HepG2 (cell line): Measurements from ENCODE around the gene TEX48. TPM values are rescaled to one million over a fixed set of nuclear protein-coding genes. Genes with fewer than 3 reads are reported as not detected.

Experiments
- CBX5 ChIP-seq: sonication (generic); formaldehyde crosslinking; IDR thresholded peaks from 2 replicates; pipeline ENCODE4 v1.4.0; 2020; ENCODE audit warnings: missing genetic modification reagents, borderline replicate concordance
- FOXA1 ChIP-seq, 2 experiments: fragments of 450-650 bp in 1 of 2; sonication (generic) in 1 of 2; formaldehyde crosslinking in 1 of 2; IDR thresholded peaks; 2 replicates each; pipeline versions ENCODE4 v1.4.0 to v1.6.1; 2016 to 2020; ENCODE audit warnings: missing genetic modification reagents in 1 of 2
- GABPA ChIP-seq, 2 experiments: IDR thresholded peaks; 2 replicates each; pipeline ENCODE4 v1.6.1; 2011 to 2016; ENCODE audit warnings: low read depth in 2 of 2, low read length in 1 of 2, missing biosample characterization in 1 of 2, missing genetic modification characterization in 1 of 2
- HNF4A ChIP-seq: sonication (generic); formaldehyde crosslinking; IDR thresholded peaks from 2 replicates; pipeline ENCODE4 v1.4.0; 2020; ENCODE audit warnings: missing genetic modification reagents
- KDM3A ChIP-seq: IDR thresholded peaks from 2 replicates; pipeline ENCODE4 v1.6.1; 2018; ENCODE audit warnings: low read depth, missing compliant biosample characterization
- KLF16 ChIP-seq, 2 experiments: sonication (generic) in 1 of 2; formaldehyde crosslinking in 1 of 2; IDR thresholded peaks; 2 replicates each; pipeline versions ENCODE4 v1.6.1 to v1.8.0; 2016 to 2023; ENCODE audit warnings: missing genetic modification reagents in 2 of 2, missing compliant biosample characterization in 1 of 2
- MYNN ChIP-seq: sonication (generic); formaldehyde crosslinking; IDR thresholded peaks from 2 replicates; pipeline ENCODE4 v1.4.0; 2020; ENCODE audit warnings: mild to moderate bottlenecking, low read depth, missing genetic modification reagents
- NCOA2 ChIP-seq: sonication (generic); formaldehyde crosslinking; IDR thresholded peaks from 2 replicates; pipeline ENCODE4 v1.8.0; 2022; ENCODE audit warnings: inconsistent platforms
- NR2C2 ChIP-seq: sonication (generic); formaldehyde crosslinking; IDR thresholded peaks from 2 replicates; pipeline ENCODE4 v1.4.0; 2020; ENCODE audit warnings: missing genetic modification reagents, mild to moderate bottlenecking, moderate library complexity, borderline replicate concordance
- NR2F6 ChIP-seq, 2 experiments: IDR thresholded peaks; 2 replicates each; pipeline ENCODE4 v1.6.1; 2016; ENCODE audit warnings: antibody characterized with exemption in 1 of 2, mild to moderate bottlenecking in 1 of 2
- NRL ChIP-seq: sonication (generic); formaldehyde crosslinking; IDR thresholded peaks from 2 replicates; pipeline ENCODE4 v1.5.0; 2020; ENCODE audit warnings: missing genetic modification reagents, mild to moderate bottlenecking, moderate library complexity, borderline replicate concordance
- PHB2 ChIP-seq: fragments of 450-650 bp; IDR thresholded peaks from 2 replicates; pipeline ENCODE4 v1.6.1; 2018; ENCODE audit not compliant: partially characterized antibody
- POLR2A ChIP-seq, 2 experiments: IDR thresholded peaks; 2 replicates each; pipeline ENCODE4 v1.6.1; 2011; ENCODE audit warnings: low read depth in 2 of 2, low read length in 2 of 2, mild to moderate bottlenecking in 1 of 2, moderate library complexity in 1 of 2; ENCODE audit not compliant: insufficient read depth in 1 of 2
- RBM39 ChIP-seq: fragments of 200-400 bp; formaldehyde crosslinking; IDR thresholded peaks from one replicate; pipeline ENCODE4 v1.6.1; 2018; ENCODE audit warnings: antibody characterized with exemption, mild to moderate bottlenecking, low read depth, low read length; ENCODE audit not compliant: poor library complexity, severe bottlenecking
- REL ChIP-seq: sonication (generic); formaldehyde crosslinking; conservative IDR thresholded peaks from 2 replicates; pipeline ENCODE4 v1.8.0; 2022; ENCODE audit warnings: mild to moderate bottlenecking, missing genetic modification reagents, moderate library complexity
- SMAD1 ChIP-seq: sonication (generic); formaldehyde crosslinking; IDR thresholded peaks from 2 replicates; pipeline ENCODE4 v1.4.0; 2020; ENCODE audit warnings: missing genetic modification reagents, low read depth, mild to moderate bottlenecking, borderline replicate concordance
- SMAD3 ChIP-seq: sonication (generic); formaldehyde crosslinking; IDR thresholded peaks from 2 replicates; pipeline ENCODE4 v1.4.0; 2020; ENCODE audit warnings: missing genetic modification reagents
- SOX6 ChIP-seq, 2 experiments: fragments of 450-650 bp in 1 of 2; sonication (generic) in 1 of 2; formaldehyde crosslinking in 1 of 2; IDR thresholded peaks; 2 replicates each; pipeline versions ENCODE4 v1.4.0 to v1.6.1; 2017 to 2020; ENCODE audit warnings: antibody characterized with exemption in 1 of 2, mild to moderate bottlenecking in 1 of 2, missing genetic modification reagents in 1 of 2
- TBX3 ChIP-seq: fragments of 450-650 bp; IDR thresholded peaks from 2 replicates; pipeline ENCODE4 v1.6.1; 2017; ENCODE audit warnings: antibody characterized with exemption, mild to moderate bottlenecking, inconsistent platforms, borderline replicate concordance
- TEAD3 ChIP-seq: optimal IDR thresholded peaks from 2 replicates; pipeline ENCODE3; 2016; ENCODE audit warnings: borderline replicate concordance
- ZFY ChIP-seq: sonication (generic); formaldehyde crosslinking; IDR thresholded peaks from 2 replicates; pipeline ENCODE4 v1.4.0; 2020; ENCODE audit warnings: missing genetic modification reagents
- ZKSCAN8 ChIP-seq: IDR thresholded peaks from 2 replicates; pipeline ENCODE4 v1.6.1; 2016; ENCODE audit warnings: borderline replicate concordance, missing genetic modification reagents, missing compliant biosample characterization
- ZNF138 ChIP-seq: sonication (generic); formaldehyde crosslinking; IDR thresholded peaks from 2 replicates; pipeline ENCODE4 v1.5.0; 2020; ENCODE audit warnings: mild to moderate bottlenecking, low read depth, missing genetic modification reagents
- ZNF326 ChIP-seq: sonication (generic); formaldehyde crosslinking; IDR thresholded peaks from 2 replicates; pipeline ENCODE4 v1.4.0; 2020; ENCODE audit warnings: missing genetic modification reagents, borderline replicate concordance
- ZNF34 ChIP-seq: sonication (generic); formaldehyde crosslinking; IDR thresholded peaks from 2 replicates; pipeline ENCODE4 v1.4.0; 2020; ENCODE audit warnings: mild to moderate bottlenecking, missing genetic modification reagents, borderline replicate concordance
- polyA plus RNA-seq, 8 experiments: library from polyadenylated mRNA; depleted of rRNA in 3 of 8; stranded (reverse) in 7 of 8; unstranded in 1 of 8; fragments of >200 nt; fragmentation: Illumina TruSeq in 4 of 8; extraction: Trizol in 4 of 8; gene quantifications; 2 replicates each; pipeline versions ENCODE4 v1.2.1 to v1.2.3, GENCODE V29; 2011 to 2016; ENCODE audit warnings: low read depth in 4 of 8, missing spikeins in 1 of 8, mixed read lengths in 1 of 8; ENCODE audit not compliant: insufficient read depth in 1 of 8
- total RNA-seq, 5 experiments: library from RNA; depleted of rRNA; stranded (reverse); fragments of >200 nt; fragmentation: Illumina TruSeq; extraction: Trizol; gene quantifications; 2 replicates each; pipeline ENCODE4 v1.2.3, GENCODE V29; 2016; ENCODE audit warnings: low read depth in 1 of 5
- TF ChIP-seq, protein P1 (sequence below): sonication (generic); formaldehyde crosslinking; IDR thresholded peaks from 2 replicates; pipeline ENCODE4 v1.4.0; 2020; ENCODE audit warnings: missing genetic modification reagents

The TEX48 gene
- total and polyA plus RNA-seq, 2 of the 13 experiments (the other 11 are each of a cell fraction or from before 2014, with no cell fraction given) = not detected

DNA sequence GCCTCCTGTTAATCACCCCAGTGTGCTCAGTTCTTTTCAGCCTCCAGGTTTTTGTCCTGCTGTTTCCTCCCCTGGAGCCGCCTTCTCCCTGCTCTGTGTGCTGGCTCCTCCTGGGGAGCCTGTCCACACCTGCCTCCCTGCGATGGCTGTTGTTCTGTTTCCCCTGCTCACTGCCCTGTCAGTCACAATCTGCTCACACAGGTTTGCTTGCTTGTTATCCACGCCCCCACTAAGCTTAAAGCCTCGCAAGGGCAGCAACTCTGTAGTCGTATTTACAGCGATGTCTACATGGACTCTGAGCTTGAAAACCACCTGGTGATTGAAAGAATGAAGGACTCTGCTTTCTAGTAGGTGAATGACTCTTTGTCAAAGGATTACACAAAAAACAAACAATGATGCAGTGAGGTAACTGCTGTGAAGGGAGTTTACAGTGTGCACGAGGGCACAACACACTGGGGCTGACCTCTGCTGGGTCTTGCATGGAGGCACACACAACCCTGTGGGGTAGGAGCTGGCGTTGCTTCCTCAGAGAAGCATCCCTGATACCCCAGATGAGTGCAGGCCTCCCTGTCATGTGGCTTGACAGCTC lies 39.6 kb upstream of the TEX48 start (continued):
- TF ChIP-seq TEAD3 (CRISPR knock-in tag) = peak; percentile 91
- peak; percentile 94 for TF ChIP-seq SMAD3
- TF ChIP-seq SOX6 (IDR thresholded peaks at IDR 0.05) = no peak
- peak; percentile 100 for TF ChIP-seq SOX6 (CRISPR knock-in tag; IDR thresholded peaks at IDR 0.05)
- TF ChIP-seq KDM3A = peak; percentile 80
- peak; percentile 88; the same call in 1 of the 2 replicates for TF ChIP-seq ZNF34 (CRISPR knock-in tag)
- TF ChIP-seq POLR2A (IDR thresholded peaks at IDR 0.05; ENCODE audit: insufficient read depth in 1 of 2, low read depth in 2 of 2, low read length in 2 of 2) = peak; percentile 39 to 50; a peak in 2 of 4 replicates
- TF ChIP-seq REL (CRISPR knock-in tag) = no peak
- peak in 1 of 2 experiments; percentile 97; a peak in 2 of 4 replicates for TF ChIP-seq KLF16 (CRISPR knock-in tag; IDR thresholded peaks at IDR 0.05)
- TF ChIP-seq MYNN (CRISPR knock-in tag) = peak; percentile 74; the same call in 1 of the 2 replicates
- TF ChIP-seq, protein P1, sequence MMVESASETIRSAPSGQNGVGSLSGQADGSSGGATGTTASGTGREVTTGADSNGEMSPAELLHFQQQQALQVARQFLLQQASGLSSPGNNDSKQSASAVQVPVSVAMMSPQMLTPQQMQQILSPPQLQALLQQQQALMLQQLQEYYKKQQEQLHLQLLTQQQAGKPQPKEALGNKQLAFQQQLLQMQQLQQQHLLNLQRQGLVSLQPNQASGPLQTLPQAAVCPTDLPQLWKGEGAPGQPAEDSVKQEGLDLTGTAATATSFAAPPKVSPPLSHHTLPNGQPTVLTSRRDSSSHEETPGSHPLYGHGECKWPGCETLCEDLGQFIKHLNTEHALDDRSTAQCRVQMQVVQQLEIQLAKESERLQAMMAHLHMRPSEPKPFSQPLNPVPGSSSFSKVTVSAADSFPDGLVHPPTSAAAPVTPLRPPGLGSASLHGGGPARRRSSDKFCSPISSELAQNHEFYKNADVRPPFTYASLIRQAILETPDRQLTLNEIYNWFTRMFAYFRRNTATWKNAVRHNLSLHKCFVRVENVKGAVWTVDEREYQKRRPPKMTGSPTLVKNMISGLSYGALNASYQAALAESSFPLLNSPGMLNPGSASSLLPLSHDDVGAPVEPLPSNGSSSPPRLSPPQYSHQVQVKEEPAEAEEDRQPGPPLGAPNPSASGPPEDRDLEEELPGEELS (CRISPR knock-in tag) = peak; percentile 99
- no peak for TF ChIP-seq ZNF326
- peak; percentile 76; the same call in 1 of the 2 replicates for TF ChIP-seq TBX3
- no peak for TF ChIP-seq GABPA (IDR thresholded peaks at IDR 0.05; ENCODE audit: low read depth, low read length)
- TF ChIP-seq GABPA (CRISPR knock-in tag; IDR thresholded peaks at IDR 0.05; ENCODE audit: low read depth) = peak; percentile 50
- peak; percentile 96; the same call in 1 of the 2 replicates for TF ChIP-seq CBX5 (CRISPR knock-in tag)
- peak; percentile 99 for TF ChIP-seq HNF4A (CRISPR knock-in tag)
- peak; percentile 38; the same call in 1 of the 2 replicates for TF ChIP-seq ZFY (CRISPR knock-in tag)
- TF ChIP-seq RBM39 = no peak
- peak; percentile 91; the same call in 1 of the 2 replicates for TF ChIP-seq ZKSCAN8 (CRISPR knock-in tag)
- peak; percentile 94 for TF ChIP-seq NCOA2
- no peak for TF ChIP-seq ZNF138 (CRISPR knock-in tag)
- TF ChIP-seq NRL (CRISPR knock-in tag) = peak; percentile 45; the same call in 1 of the 2 replicates
- 0 out of 2 replicates have a peak, but pooled peaks have one; percentile 49 for TF ChIP-seq SMAD1 (CRISPR knock-in tag)
- TF ChIP-seq NR2C2 (CRISPR knock-in tag) = peak; percentile 87
- TF ChIP-seq FOXA1 (IDR thresholded peaks at IDR 0.05) = peak; percentile 86
- peak; percentile 96 for TF ChIP-seq FOXA1 (CRISPR knock-in tag; IDR thresholded peaks at IDR 0.05)
- peak; percentile 92 for TF ChIP-seq NR2F6 (IDR thresholded peaks at IDR 0.05)
- TF ChIP-seq NR2F6 (CRISPR knock-in tag; IDR thresholded peaks at IDR 0.05) = peak; percentile 97
- TF ChIP-seq PHB2 = no peak
